ENCODE results near the gene RPL26. TPM values are rescaled to one million over a fixed set of nuclear protein-coding genes. Genes with fewer than 3 reads are reported as not detected.
"Not testable (repeated sequence)": the region's sequence is repeated elsewhere in the genome, so short reads cannot be mapped to it uniquely, and the experiment has no call there.

The RPL26 gene
- total RNA-seq, 1 donor from 2014 or later = 1,699 TPM

GRCh38 chr17:8375738-8376259, 7.2 kb downstream of the RPL26 start:
- Mint-ChIP-seq H3K4me3 (ENCODE audit: low read depth) (peak overlapping the region; percentile 80), H3K4me1 (ENCODE audit: low read depth) (peaks cover 14% of the 10 kb centered on the region), H3K9me3 (ENCODE audit: low read depth) (no peaks in the 10 kb centered on the region), H3K36me3 (ENCODE audit: insufficient read depth) (peaks cover 28% of the 10 kb centered on the region), H3K27me3 (no peaks in the 10 kb centered on the region), H3K27ac (peak overlapping the region; percentile 98)
- peak; percentile 36 for DNase-seq (ENCODE audit: low spot score, unreplicated experiment)
- TF ChIP-seq CTCF (IDR thresholded peaks at IDR 0.05; ENCODE audit: unreplicated experiment) = no peak

DNA sequence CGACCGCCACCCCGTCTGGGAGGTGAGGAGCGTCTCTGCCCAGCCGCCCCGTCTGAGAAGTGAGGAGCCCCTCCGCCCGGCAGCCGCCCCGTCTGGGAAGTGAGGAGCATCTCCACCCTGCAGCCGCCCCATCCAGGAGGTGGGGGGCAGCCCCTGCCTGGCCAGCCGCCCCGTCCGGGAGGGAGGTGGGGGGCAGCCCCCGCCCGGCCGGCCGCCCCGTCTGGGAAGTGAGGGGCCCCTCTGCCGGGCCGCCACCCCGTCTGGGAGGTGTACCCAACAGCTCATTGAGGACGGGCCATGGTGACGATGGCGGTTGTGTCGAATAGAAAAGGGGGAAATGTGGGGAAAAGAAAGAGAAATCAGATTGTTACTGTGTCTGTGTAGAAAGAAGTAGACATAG, 9.1 kb downstream of the RPL26 start:
- Mint-ChIP-seq H3K4me1 (ENCODE audit: low read depth) (peaks cover 14% of the 10 kb centered on the region), H3K36me3 (ENCODE audit: insufficient read depth) (peaks cover 35% of the 10 kb centered on the region)
- H3K4me3 Mint-ChIP-seq (ENCODE audit: low read depth); DNase-seq (ENCODE audit: low spot score, unreplicated experiment); H3K9me3 Mint-ChIP-seq (ENCODE audit: low read depth); H3K27me3 Mint-ChIP-seq; H3K27ac Mint-ChIP-seq: not testable (repeated sequence)

- H3K27me3 Mint-ChIP-seq = no peaks in the 10 kb centered on the region
- peaks cover 12% of the 10 kb centered on the region for H3K4me1 Mint-ChIP-seq (ENCODE audit: low read depth)
- H3K4me3 Mint-ChIP-seq (ENCODE audit: low read depth) = no peak overlapping the region
- H3K36me3 Mint-ChIP-seq (ENCODE audit: insufficient read depth) = peaks cover 26% of the 10 kb centered on the region
- H3K27ac Mint-ChIP-seq = peak overlapping the region; percentile 69
- no peak for TF ChIP-seq CTCF (IDR thresholded peaks at IDR 0.05; ENCODE audit: unreplicated experiment)
- DNase-seq (ENCODE audit: low spot score, unreplicated experiment) = no peak
- no peaks in the 10 kb centered on the region for H3K9me3 Mint-ChIP-seq (ENCODE audit: low read depth)
These were observed 10.6 kb downstream of the RPL26 start for GRCh38 chr17:8372422-8372821.

DNA sequence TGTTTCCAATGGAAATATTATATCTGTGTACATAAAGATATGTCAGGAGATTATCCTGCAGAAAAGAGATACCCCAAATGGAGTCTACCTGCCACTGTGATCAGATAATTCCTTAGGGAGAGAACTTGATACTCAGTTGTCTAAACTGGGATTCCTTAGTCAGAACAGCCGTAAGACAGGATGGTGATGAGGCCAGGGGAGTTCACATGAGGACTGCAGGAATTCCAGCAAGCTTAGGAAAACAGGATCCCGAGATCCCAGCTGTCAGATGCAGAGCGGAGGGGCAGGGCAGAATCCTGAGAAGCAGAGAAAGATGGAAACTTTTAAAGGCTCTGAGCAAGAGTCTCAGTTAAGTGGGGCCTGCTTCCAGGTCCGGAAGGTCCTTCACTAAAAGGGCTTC, 11.2 kb downstream of the RPL26 start:
- no peaks in the 10 kb centered on the region for H3K27me3 Mint-ChIP-seq

GRCh38 chr17:8369944-8370343, 13.0 kb downstream of the RPL26 start:
- peaks cover 22% of the 10 kb centered on the region for H3K36me3 Mint-ChIP-seq (ENCODE audit: insufficient read depth)
- no peak overlapping the region for H3K4me3 Mint-ChIP-seq (ENCODE audit: low read depth)
- H3K9me3 Mint-ChIP-seq (ENCODE audit: low read depth) = no peaks in the 10 kb centered on the region
- H3K4me1 Mint-ChIP-seq (ENCODE audit: low read depth) = peaks cover 2% of the 10 kb centered on the region
- H3K27me3 Mint-ChIP-seq = no peaks in the 10 kb centered on the region
- H3K27ac Mint-ChIP-seq = no peak overlapping the region
- TF ChIP-seq CTCF (IDR thresholded peaks at IDR 0.05; ENCODE audit: unreplicated experiment) = no peak
- no peak for DNase-seq (ENCODE audit: low spot score, unreplicated experiment)

More for the DNA sequence above, 11.2 kb downstream of the RPL26 start:
- no peak for DNase-seq (ENCODE audit: low spot score, unreplicated experiment)
- Mint-ChIP-seq H3K4me1 (ENCODE audit: low read depth) (peaks cover 11% of the 10 kb centered on the region), H3K4me3 (ENCODE audit: low read depth) (no peak overlapping the region), H3K36me3 (ENCODE audit: insufficient read depth) (peaks cover 24% of the 10 kb centered on the region), H3K9me3 (ENCODE audit: low read depth) (no peaks in the 10 kb centered on the region), H3K27ac (no peak overlapping the region)
- no peak for TF ChIP-seq CTCF (IDR thresholded peaks at IDR 0.05; ENCODE audit: unreplicated experiment)

GRCh38 chr17:8368193-8368592, 14.8 kb downstream of the RPL26 start:
- Mint-ChIP-seq H3K4me1 (ENCODE audit: low read depth) (no peaks in the 10 kb centered on the region), H3K27me3 (no peaks in the 10 kb centered on the region), H3K9me3 (ENCODE audit: low read depth) (no peaks in the 10 kb centered on the region), H3K36me3 (ENCODE audit: insufficient read depth) (peaks cover 23% of the 10 kb centered on the region), H3K27ac (no peak overlapping the region), H3K4me3 (ENCODE audit: low read depth) (no peak overlapping the region)
- no peak for TF ChIP-seq CTCF (IDR thresholded peaks at IDR 0.05; ENCODE audit: unreplicated experiment)
- DNase-seq (ENCODE audit: low spot score, unreplicated experiment) = no peak

All from progenitor cell of endocrine pancreas (in vitro differentiated cells).